HG03097 (cell line): ENCODE data around the gene AKAP13.
"Not testable (repeated sequence)": the region's sequence is repeated elsewhere in the genome, so short reads cannot be mapped to it uniquely, and the experiment has no call there.

Experiments
- ATAC-seq: cut with Tn5 transposase; IDR thresholded peaks from one replicate; pipeline ENCODE4 v1.9.1; 2021; ENCODE audit not compliant: unreplicated experiment, low FRiP score

Gene AKAP13

GRCh38 chr15:85525755-85526154, 145.4 kb downstream of the AKAP13 start:
- ATAC-seq, result no peak

GRCh38 chr15:85527895-85528294, 147.5 kb downstream of the AKAP13 start:
- ATAC-seq, result no peak

- no peak for ATAC-seq
Measured at GRCh38 chr15:85530079-85530478, 149.7 kb downstream of the AKAP13 start.

- ATAC-seq, result no peak
Measured at GRCh38 chr15:85531083-85531482, 150.7 kb downstream of the AKAP13 start.

GRCh38 chr15:85532689-85533088, 152.3 kb downstream of the AKAP13 start:
- no peak for ATAC-seq

- ATAC-seq, result peak; percentile 79
Measured at GRCh38 chr15:85534031-85534430, 153.6 kb downstream of the AKAP13 start.

- ATAC-seq, result not testable (repeated sequence)
Measured at GRCh38 chr15:85535533-85536330, 155.3 kb downstream of the AKAP13 start.

- no peak for ATAC-seq
Measured at GRCh38 chr15:85536341-85536740, 155.9 kb downstream of the AKAP13 start.

GRCh38 chr15:85539491-85539890, 159.1 kb downstream of the AKAP13 start:
- ATAC-seq, result no peak

- no peak for ATAC-seq
Measured at GRCh38 chr15:85540085-85540797, 159.8 kb downstream of the AKAP13 start.

GRCh38 chr15:85541744-85542143, 161.3 kb downstream of the AKAP13 start:
- no peak for ATAC-seq

GRCh38 chr15:85542488-85542887, 162.1 kb downstream of the AKAP13 start:
- no peak for ATAC-seq

- no peak for ATAC-seq
Measured at GRCh38 chr15:85542895-85543331, 162.5 kb downstream of the AKAP13 start.

- ATAC-seq, result no peak
Measured at GRCh38 chr15:85543741-85544155, 163.3 kb downstream of the AKAP13 start.

- no peak for ATAC-seq
Measured at GRCh38 chr15:85545185-85545584, 164.8 kb downstream of the AKAP13 start.

- ATAC-seq, result no peak
Measured at GRCh38 chr15:85545752-85546151, 165.3 kb downstream of the AKAP13 start.

- no peak for ATAC-seq
Measured at GRCh38 chr15:85547386-85547785, 167.0 kb downstream of the AKAP13 start.

GRCh38 chr15:85550283-85550682, 169.9 kb downstream of the AKAP13 start:
- no peak for ATAC-seq

- ATAC-seq, result no peak
Measured at GRCh38 chr15:85551221-85551832, 170.9 kb downstream of the AKAP13 start.

GRCh38 chr15:85554852-85555521, 174.6 kb downstream of the AKAP13 start:
- ATAC-seq, result no peak
